Body of pancreas (tissue), 4 donors: ENCODE measurements around the gene NR2F1-AS1.

Experiments used
- CTCF ChIP-seq, 7 experiments: fragments of 450-650 bp in 4 of 7; fragments of 200-600 bp in 3 of 7; sonication (generic) in 3 of 7; IDR thresholded peaks; one replicate each; pipeline ENCODE4 v1.5.1; 2016 to 2019; ENCODE audit warnings: antibody characterized with exemption in 7 of 7
- POLR2A ChIP-seq, 3 donors: fragments of 450-650 bp; IDR thresholded peaks; one replicate each; pipeline ENCODE4 v1.6.1; 2016; ENCODE audit warnings: antibody characterized with exemption in 3 of 3, mild to moderate bottlenecking in 2 of 3

DNA sequence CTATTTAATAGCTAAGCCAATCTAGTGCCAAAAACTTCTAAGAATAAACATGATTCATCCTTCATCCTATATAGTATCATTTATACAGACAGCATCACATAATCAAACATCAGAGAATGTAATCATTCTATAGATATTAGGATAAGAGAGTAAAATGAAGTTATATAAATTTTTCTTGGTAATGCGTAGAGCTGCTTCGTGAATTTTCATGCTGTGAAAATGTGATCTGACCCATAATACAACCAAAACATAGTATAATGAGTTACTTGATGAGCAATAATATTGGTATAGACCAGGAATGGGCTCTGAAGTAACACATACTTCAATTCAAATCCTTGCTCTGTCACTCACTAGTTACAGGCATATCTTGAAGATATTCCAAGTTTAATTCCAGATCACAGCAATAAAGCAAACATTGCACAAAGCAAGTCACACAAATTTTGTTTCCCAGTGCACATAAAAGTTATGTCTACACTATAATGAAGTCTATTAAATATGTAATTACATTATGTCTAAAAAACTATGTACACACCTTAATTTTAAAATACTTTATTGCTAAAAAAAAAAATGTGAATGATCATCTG lies 23.9 kb downstream of the NR2F1-AS1 start:
- TF ChIP-seq POLR2A (IDR thresholded peaks at IDR 0.05) = no peak
- no peak for TF ChIP-seq CTCF (IDR thresholded peaks at IDR 0.05)
